GM18511 (cell line): ENCODE data around the gene RNU6-9.

Experiments
- ATAC-seq: cut with Tn5 transposase; IDR thresholded peaks from one replicate; pipeline ENCODE4 v1.9.1; 2021; ENCODE audit warnings: mild to moderate bottlenecking, moderate library complexity; ENCODE audit not compliant: unreplicated experiment

RNU6-9 gene

DNA sequence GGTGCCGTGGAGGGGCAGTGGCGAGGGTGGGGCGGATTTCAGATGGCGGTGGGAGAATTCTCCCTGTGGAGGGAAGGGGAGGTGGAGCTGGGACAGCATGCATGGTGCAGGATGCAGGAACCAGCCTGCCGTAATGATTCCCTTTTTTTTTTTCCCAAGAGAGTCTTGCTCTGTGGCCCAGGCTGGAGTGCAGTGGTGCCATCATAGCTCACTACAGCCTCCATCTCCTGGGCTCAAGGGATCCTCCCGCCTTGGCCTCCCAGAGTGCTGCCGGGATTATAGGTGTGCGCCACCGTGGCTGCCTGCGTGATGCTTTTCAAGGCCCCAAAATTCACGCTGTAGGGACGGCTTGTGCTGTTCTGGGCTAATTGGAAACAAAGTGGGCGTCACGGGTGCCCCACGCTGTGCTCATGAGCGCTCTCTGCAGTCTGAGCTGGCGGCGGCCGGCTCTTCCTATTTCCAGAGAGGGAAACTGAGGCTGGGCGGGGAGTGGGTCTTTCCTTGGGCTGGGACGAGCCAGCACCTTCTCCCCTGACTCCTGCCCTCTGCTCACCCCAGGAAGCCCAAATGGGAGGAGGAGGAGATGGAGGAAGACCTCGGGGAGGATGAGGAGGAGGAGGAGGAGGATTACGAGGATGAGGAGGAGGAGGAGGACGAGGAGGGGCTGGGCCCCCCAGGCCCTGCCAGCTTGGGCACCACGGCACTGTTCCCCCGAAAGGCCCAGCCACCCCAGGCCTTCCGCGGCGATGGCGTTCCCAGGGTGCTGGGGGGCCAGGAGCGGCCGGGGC is 38.8 kb downstream of the RNU6-9 start:
- ATAC-seq = no peak

DNA sequence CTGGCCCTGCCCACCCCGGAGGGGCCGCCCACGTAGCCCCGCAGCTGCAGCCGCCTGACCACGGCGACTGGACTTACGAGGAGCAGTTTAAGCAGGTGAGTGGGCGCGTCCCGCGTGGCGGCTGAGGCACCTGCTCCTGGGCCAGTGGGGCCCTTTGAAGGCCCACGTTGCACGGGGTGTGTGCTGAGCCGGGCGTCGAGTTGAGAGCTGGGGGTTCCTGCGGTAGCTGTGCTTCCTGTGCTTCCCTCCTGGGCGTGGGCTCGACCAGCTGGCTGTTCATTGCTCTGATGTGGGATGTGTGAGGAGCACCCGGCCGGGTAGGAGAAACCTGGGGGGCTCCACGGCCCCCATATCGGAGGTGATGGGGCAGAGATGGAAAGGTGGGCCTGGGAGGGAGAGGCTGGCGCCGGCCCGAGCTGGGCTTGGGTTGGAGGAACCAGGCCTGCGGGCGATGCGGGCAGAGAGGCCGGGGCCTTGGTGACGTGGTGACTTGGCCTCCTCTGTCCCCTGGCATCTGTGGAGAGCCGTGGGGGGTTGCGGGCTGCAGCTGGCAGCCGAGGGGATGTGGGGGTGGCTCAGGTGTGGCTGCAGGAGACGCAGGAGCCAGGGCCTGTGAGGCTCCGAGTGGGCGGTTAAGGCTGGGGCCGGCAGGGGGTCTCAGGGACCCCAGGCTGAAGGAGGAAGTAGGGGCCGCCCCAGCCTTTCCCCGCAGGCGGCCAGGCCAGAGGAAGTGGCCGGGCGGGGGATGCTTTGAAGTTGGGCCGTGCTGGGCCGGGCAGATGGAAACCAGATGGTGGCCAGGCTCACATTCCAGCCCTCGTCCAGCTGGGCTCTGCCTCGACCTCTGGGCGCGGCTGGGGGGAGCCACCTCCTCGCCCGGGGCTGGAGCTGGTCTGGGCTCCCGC is 39.6 kb downstream of the RNU6-9 start:
- no peak for ATAC-seq

DNA sequence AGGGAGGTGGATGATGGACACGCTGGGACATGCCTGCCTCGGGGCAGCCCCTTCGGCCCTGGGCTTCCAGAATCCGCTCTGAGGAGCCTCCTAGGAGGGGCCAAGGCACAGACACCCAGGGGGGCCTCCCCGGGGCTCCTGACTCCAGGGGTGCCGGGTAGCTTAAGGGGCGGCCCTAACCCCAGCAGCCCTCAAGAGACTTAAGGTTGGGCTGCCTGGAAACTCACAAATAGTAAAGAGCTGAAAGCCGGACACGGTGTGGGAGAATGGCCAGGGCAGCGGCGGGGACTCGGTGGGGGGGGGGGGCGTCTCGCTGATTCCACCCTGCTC is 40.2 kb downstream of the RNU6-9 start:
- no peak for ATAC-seq

DNA sequence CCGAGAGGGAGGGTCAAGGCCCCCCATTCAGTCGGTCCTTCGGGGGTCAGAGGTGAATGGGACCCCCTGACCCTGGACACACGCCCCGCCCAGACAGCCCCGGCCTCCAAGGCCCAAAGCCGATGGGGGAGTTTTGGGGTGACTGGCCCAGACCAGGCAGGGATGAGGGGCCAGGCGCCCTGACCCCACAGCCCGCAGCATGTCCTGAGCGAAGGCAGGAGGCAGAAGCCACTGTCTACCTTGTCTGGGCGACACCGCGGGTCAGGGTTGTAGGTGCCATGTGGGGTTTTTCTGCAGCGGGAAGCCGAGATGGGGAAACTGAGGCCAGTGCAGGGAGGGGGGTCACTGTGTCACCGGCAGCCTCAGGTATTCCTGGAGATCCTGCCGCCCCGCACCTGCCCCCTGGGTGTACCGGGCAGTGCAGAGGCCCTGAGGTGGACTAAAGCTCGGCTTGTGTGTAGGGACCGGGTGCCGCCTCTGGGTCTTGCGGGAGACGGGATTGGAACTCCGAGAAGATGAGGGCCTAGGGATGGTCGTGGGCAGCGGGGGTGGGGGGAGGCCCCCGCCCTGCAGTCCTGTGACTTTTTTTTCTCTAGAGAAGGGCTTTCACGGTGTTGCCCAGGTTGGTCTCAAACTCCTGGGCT is 41.0 kb downstream of the RNU6-9 start:
- no peak for ATAC-seq

DNA sequence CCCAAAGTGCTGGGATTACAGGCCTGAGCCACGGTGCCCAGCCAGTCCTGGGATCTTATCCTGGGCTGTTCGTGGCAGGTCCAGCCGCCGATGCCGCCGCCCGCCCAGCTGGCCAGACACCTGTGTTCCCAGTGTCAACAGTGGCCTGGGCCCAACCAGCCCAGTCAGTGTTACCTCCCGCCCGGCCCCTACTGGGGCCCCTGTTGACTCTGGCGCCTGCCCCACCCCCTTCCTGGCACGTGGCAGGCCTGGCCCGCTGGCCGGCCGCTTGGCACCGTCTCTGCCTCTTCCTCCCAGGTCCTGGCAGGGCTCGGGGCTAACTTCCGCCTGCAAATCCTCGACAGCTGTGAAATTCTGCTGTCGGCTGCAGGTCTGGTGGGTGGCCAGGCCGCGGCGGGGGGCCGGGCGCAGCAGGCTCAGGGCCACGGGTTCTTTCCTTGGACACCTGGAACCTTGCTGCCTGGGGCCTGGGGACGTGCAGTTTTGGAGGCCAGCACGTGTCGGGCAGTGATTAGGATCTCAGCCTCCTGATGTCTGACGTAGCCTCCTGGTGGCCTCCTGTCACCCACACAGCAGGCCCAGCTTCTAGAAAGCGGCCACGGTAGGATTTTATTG is 41.7 kb downstream of the RNU6-9 start:
- ATAC-seq = no peak

DNA sequence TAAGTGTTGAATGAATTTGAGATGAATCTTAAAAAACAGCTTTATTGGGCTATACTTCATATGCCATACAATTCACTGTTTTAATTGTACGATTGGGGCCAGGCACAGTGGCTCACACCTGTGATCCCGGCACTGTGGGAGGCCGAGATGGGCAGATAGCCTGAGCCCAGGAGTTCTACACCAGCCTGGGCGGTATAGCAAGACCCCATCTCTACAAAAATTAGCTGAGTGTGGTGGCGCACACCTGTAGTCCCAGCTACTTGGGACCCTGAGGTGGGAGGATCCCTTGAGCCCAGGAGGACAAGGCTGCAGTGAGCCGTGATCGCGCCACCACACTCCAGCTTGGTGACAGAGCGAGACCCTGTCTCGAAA is 42.9 kb downstream of the RNU6-9 start:
- ATAC-seq = no peak

DNA sequence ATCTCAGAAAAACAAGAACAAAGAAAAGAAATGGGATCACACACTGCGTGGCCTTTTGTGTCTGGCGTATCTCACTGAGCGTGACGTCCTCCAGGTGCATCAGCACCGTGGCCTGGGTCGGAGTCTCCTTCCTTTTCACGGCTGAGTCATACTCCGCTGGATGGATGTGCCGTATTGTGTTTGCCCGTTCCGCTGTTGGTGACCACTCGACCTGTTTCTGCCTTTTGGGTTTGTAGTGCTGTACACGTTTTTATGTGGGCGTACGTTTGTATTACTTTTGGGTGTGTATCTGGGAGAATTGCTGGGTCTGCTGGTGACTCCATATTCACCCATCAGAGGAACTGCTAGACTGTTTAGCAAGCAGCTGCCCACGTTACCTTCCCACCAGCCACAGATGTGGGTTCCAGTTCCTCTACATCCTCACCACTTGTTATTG is 44.0 kb downstream of the RNU6-9 start:
- ATAC-seq = no peak

DNA sequence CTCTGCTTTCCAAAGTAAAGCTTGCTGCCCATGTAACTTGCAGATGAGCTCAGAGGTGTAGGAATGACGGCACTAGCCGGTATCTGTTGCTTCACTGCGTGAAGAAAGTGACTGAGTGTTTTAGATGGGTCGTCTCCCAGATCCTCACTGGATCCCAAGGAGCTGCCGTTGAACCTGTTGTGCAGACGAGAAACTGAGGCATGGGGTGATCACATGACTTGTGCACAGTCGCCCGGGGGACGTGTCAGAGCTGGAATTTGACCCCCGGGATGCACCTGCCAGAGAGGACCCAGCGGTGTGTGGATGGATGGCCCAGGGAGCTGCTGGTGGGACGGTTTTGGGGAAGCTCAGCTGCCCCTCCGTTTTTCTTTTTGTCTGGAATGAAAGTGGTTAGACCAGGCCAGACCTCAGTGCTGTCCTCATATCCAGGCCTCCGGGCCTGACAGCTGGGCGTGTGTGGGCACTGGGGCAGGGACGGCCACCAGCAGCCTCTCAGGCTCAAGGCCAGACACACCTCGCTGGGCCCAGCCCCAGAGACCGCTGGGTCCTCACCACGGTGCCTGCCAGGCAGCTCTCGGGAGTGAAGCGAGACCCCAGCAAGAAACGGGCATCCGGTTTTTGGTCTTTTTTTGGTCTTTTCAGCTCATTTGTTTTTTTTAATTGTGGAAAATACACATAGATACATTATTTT is 45.1 kb downstream of the RNU6-9 start:
- no peak for ATAC-seq

DNA sequence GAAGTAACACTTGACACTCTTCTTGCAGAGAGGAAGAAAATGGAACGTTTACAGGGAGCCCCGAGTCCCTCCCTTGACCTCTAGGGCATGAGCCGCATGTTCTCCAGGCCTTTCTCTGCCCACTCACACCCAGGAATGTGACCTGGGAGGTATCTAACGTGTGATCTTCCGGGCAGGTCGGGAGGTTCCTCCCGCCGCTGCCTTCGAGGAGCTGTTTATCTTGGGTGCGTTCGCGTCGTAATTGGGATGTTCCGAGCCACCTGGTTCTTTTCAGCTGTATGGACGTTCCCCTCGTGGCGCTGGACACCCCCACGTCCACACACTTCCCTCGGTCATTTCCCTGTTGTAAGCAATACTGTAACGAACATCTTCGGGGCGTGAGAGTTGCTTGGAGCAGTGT is 46.2 kb downstream of the RNU6-9 start:
- ATAC-seq = no peak

DNA sequence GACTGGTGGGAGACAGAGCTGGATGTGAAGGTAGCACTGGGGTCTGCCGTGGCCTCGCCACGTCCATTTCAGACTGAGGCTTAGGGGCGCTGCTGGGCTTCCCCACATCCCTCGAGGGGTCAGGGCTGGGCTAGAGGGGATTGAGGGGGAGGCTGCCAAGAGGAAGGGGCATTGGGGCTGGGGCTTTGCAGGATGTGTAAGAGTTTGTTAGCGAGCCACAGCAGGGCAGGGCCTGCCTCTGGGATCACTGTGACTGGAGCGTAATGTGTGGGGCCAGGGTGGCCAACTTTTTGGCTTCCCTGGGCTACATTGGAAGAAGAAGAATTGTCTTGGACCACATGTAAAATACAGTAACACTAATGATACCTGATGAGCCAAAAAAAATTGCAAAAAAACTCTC is 46.6 kb downstream of the RNU6-9 start:
- no peak for ATAC-seq

DNA sequence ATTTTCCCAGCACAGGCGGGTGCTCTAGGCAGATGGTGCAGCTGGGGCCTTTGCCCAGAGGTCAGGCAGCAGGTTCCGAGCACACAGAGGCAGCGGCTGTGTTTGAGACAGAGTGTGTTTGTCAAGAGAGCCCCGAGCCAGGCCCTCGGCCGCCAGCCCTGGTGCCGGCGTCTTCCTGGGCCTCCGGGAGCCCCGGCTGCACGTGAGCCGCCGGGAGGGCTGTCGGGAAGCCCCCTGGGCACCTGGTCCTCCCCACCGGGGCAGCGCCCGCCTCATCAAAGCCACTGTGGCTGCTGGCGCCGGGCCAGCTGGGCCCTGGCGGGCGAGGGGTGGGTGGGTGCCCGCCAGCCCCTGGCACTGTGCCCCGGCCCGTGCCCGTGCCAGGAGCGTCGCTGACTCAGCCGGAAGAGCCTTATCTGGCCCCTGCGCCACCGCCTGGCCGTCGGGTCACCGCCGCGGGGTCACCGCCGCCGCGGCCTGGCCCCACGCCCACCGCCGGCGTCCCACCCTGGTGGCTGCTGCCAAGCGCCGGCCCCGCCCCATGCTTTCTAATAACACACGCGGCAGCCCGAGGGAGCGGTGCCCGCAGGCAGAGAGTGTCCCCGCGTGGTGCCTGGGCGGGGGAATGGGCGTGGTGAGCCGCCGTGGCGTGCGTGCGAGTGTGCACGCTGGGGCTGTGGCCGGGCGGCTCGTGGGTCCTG is 47.5 kb downstream of the RNU6-9 start:
- ATAC-seq = peak; percentile 58

DNA sequence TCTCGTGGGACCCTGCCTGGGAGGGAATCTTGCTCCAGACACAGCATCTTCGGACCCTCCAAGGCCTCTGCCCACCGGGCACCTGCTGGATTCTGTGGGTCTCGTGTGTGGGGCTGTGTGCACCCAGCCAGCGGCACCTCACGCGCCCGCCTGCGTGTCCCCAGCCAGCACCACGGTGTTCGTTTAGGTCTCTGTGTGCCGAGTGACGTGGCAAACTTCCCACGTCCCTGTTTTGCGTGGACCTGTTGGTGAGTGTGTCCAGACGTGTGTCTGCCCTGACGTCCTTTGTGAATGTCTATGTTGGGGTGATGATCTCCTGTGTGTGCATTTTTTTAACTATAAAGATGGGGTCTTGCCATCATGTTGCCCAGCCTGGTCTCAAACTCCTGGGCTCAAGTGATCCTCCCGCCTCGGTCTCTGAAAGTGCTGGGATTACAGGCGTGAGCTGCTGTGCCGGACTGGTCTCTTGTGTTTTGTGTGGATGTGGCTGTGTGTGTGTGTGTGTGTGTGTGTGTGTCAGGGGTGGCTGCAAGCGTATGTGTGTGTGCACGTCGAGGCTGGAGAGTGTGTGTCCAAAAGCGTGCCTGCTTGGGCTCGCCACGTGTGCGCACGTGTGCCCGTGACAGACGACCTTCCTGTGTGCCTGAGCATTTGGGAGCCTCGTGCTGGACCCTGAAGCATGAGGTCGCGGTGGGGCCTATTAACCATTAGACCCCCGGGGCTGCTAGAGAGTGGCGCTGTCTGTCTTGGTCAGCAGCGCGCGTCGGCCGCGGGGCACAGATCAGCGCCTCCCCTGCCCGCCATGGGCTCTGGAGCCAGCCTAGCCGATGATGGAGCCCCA is 48.2 kb downstream of the RNU6-9 start:
- peak; percentile 18 for ATAC-seq

DNA sequence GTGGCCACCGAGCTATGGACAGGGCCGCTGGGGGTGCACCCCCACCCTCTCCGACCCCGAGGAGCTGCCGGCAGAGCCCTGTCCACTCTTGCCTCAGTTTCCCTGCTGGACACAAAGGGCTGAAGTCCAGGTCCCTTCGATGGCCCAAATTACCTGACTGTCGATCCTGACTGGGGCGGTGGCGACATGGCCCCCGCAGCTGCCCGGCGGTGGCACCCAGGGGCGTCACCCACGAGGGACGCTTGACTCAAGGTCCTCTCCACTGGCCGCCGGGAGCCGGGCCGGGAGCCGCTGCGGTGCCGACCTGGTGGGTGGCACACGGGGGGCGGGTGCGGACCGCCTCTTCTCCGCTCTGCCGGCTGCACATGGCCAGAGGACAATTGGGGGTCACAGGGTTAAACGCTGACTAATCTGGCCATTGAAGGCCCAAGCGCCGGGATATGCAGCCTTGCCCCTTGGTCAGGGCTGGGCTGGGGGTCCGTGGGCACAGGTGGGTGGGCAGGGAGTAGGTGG is 48.9 kb downstream of the RNU6-9 start:
- ATAC-seq = no peak
